HG03095 (cell line): ENCODE results near the gene AGTPBP1.
"Not testable (repeated sequence)": the region's sequence is repeated elsewhere in the genome, so short reads cannot be mapped to it uniquely, and the experiment has no call there.

Source experiments
- ATAC-seq: cut with Tn5 transposase; IDR thresholded peaks from one replicate; pipeline ENCODE4 v1.9.1; 2021; ENCODE audit warnings: moderate library complexity; ENCODE audit not compliant: unreplicated experiment

The AGTPBP1 gene

DNA sequence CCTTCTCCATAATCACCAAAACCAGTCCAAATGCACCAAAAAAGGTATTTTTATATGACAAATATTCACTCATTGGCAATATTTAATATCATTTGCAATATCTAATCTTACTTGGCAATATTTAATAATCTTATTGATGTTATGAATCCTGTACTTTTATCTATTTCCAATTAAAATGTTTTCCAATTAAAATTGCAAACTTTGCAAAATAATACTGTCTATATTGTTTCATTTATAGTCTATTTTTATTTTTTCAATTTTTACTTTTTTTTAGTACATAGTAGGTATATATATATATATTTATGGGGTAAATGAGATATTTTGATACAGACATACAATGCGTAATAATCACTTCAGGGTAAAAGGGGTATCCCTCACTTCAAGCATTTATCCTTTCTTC is 109.9 kb downstream of the AGTPBP1 start:
- ATAC-seq, result no peak

DNA sequence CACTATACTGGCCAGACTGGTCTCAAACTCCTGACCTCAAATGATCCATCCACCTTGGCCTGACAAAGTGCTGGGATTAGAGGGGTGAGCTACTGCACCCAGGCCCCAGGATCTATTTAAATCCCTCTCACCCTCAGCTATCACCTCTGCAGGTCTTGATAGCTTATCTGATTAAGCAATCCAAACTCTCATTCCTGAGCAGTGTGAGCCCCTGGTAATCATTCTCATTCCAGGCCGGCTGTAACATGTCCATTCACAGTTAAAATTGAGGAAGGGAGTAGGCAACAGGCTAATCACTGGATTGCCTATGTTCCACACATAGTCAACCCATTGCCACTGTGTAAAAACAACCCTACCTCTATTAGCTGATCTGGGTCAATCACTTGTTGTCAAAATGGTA is 111.1 kb downstream of the AGTPBP1 start:
- no peak for ATAC-seq

DNA sequence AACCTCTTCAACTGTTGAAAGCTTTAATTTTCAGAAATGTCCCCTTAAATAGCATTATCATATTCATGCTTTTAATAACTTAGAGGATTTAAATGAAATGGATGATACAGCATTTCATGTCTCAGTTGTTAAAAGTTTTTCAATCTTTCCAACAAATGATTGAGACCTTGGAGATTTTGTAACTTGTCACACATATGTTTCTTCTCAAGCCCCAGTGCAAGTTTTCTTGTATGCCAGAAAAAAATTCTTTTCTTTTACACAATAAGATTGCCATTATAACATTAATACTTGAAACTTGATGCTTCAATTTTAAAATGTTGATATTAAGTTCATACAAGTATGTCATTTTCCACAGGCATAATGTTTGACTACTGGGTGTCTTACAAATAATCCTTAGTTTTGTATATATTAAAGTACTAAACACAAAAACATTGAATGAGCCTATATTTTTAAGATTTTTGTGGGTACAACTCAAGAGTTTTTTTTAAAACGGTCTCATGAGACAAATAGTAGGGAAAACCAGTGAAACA is 124.5 kb downstream of the AGTPBP1 start:
- ATAC-seq, result no peak

DNA sequence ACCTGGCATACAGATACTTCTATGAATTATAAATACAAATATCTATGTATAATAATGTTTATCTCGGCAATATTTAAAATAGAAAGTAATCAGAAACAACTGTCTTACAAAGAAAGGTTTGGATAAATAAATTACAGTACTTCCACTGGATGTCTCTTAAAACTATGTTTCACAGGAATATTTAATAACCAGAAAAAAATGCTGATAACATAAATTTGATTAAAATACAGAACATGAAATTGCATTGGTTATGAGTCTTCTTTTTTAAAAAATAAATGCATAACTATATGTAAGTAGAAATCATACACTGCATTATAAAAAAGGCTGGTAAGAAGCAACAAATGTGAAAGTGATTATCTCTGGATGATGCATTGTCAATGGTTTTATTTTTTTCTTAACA is 126.0 kb downstream of the AGTPBP1 start:
- ATAC-seq, result no peak

DNA sequence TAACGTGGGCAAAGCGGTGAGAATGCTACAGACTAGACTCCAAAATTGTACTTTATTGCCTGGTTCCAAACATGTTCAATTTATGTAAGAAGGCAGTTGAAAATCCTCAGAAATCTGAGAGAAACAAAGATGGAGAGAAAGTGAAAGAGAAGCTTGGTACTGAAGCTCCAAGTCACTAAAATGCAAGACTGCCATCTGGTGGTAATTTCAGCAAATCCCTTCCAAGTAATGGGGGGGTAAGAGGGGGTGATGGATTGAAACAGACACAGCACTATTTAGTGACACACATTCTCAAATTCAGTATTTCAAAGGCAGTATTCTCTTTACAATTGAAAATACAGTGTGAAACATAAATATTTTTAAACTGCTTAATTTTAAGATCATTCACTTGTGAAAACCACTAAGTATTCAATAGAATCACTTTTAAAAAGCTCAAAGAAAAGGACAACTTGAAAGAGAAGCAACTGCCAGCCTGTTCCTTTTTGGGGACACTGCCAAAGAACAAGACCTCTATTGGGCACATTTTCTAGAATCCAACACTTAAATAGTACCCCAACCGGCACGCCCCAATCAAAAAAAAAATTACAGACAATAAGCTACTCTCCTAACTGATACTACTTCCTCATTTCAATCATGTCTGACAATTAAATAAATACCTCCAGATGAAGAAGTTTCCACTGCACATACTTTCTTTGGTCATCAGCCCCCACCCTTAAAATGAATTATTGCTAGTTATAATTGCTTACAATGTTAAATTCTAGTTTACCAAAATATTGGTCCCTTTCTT is 131.5 kb downstream of the AGTPBP1 start:
- peak; percentile 95 for ATAC-seq

DNA sequence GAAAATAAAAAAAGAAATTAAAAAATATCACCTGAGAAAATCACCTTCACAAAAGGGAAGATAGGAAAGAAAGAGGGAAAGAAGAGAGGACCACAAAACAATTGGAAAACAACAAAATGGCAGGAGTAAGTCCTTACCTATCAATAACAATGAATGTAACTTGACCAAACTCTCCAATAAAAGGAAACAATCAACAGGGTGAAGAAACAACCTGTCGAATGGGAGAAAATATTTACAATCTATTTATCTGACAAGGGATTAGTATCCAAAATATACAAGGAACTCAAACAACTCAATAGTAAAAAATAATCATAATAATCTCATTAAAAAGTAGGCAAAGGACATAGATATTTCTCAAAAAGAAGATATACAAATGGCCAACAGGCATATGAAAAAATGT is 135.8 kb downstream of the AGTPBP1 start:
- ATAC-seq, result no peak

- ATAC-seq, result no peak
These were observed 137.8 kb downstream of the AGTPBP1 start for GRCh38 chr9:85603936-85604335.

- ATAC-seq, result no peak
These were observed 139.0 kb downstream of the AGTPBP1 start for GRCh38 chr9:85602742-85603141.

DNA sequence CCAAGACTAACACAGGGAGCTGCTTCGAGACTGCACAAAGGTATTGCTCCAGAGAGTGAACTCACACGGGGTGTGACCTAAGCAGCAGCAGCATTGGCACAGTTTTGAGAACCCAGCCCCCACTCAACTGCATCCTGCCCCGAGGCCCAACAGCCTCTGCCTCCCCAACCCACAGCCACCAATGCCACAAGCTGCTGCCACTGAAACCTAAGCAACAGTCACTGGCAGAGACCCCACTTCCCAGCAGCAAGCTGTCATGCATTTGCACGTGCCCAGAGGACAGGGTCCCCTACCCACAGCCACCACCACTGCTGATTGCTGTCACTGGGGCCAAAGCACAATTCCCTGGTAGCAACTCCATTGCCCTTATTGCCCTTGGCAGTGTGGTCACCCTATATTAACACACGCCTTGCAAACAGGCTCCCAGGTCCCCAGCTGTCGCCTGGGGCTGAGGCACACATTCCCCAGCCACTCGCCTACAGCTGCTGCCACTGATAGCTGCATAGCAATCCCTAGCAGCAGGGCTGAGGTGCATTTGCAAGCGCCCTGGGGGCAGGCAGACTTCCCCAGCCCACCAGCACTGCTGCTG is 141.0 kb downstream of the AGTPBP1 start:
- no peak for ATAC-seq

GRCh38 chr9:85599540-85600105 is 142.1 kb downstream of the AGTPBP1 start:
- no peak for ATAC-seq

- no peak for ATAC-seq
These were observed 147.4 kb downstream of the AGTPBP1 start for GRCh38 chr9:85594316-85594715.

DNA sequence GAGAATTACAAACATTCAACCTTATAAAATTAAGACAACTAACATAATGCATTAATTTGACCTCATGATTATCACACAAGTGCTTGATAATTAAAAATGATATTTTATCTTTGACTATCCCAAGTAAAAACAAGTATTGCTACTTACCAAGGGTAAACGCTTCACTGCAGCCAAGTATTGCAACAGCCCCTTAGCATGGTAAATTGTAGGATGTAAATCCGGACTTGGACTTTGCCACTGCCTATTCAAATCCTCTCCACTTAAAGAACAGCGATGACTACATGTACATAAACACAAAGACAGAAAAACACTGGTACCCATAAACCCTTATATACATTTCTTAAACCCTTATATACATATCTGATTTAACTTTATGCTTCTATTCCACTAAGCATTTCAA is 155.1 kb downstream of the AGTPBP1 start:
- no peak for ATAC-seq

GRCh38 chr9:85577353-85577952 is 164.3 kb downstream of the AGTPBP1 start:
- no peak for ATAC-seq

- no peak for ATAC-seq
These were observed 165.9 kb downstream of the AGTPBP1 start for GRCh38 chr9:85575868-85576267.

DNA sequence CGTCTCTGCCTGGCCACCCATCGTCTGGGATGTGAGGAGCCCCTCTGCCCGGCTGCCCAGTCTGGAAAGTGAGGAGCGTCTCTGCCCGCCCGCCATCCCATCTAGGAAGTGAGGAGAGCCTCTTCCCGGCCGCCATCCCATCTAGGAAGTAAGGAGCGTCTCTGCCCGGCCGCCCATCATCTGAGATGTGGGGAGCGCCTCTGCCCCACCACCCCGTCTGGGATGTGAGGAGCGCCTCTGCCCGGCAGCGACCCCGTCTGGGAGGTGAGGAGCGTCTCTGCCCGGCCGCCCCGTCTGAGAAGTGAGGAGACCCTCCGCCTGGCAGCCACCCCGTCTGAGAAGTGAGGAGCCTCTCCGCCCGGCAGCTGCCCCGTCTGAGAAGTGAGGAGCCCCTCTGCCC is 168.2 kb downstream of the AGTPBP1 start:
- ATAC-seq, result not testable (repeated sequence)

GRCh38 chr9:85572917-85573316 is 168.8 kb downstream of the AGTPBP1 start:
- not testable (repeated sequence) for ATAC-seq

GRCh38 chr9:85569988-85570387 is 171.8 kb downstream of the AGTPBP1 start:
- no peak for ATAC-seq

- ATAC-seq, result no peak
These were observed 182.2 kb downstream of the AGTPBP1 start for GRCh38 chr9:85559526-85559925.

DNA sequence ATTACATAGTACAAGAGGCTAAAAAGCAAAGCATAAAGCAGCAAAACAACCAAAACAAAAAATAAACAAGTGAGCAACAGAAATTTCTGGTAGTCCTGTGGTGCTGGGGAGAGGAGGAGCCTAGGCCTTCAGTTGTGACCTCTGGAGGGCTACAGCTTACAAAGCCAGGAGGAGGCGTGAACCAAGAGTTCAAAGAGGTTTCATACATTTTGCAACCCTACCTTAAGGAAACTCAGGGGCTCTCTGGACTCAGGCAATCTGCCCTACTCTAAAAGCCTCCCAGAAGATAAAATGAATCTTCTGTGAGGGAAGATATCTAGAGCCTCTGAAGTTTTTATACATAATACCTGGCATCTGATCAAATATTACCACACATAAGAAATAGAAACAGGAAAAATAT is 187.4 kb downstream of the AGTPBP1 start:
- ATAC-seq, result no peak

GRCh38 chr9:85553475-85553874 is 188.3 kb downstream of the AGTPBP1 start:
- no peak for ATAC-seq

DNA sequence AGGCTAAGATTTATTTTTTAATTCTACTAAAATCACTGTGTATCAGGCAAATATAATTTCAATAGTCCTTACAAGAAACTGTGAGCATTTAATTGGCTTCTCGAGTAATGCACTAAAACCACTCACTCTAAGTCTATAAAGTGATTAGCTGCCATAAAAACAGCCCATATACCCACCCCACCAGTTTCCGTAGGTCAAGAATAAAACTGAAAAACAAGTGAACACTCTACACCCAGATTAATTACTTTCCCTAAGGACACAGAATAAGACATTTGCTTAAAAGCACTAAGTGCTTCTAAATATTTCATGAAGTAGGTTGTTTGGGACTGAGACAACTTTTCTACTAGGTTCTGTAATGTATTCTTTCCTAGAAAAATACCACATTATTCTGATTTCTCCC is 194.2 kb downstream of the AGTPBP1 start:
- no peak for ATAC-seq

DNA sequence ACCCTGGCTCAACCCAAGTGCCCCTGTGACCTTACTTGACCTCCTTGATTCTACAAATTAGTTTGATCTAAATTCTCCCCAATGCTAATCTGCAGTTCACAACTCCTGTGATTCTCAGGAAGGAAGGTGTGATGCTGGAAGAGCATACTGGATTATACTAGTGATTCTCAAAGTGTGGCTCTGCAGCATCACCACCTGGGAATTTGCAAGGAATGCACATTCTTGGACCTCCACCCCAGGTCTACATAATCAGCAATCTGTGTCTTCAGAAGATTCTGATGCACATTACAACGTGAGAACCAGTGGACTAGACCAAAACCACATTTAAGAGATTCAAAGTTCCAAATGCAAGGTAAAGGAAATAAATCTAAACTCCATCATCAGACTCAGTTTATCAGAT is 198.6 kb downstream of the AGTPBP1 start:
- ATAC-seq, result no peak
